BLaER1 treated with 17β-estradiol and CSF1 and Interleukin-3, amounts not matched to agents 10 nM and 100 nM (cell line): Measurements from ENCODE around the gene EFNA5.

Experiments used
- H3K27ac ChIP-seq, 11 experiments: shearing (Covaris generic); formaldehyde crosslinking; 2 replicates each; pipeline ENCODE4 v1.8.1; 2022
- H3K27me3 ChIP-seq, 11 experiments: shearing (Covaris generic); formaldehyde crosslinking; 2 replicates each; pipeline ENCODE4 v1.8.1; 2022
- H3K36me3 ChIP-seq, 11 experiments: shearing (Covaris generic); formaldehyde crosslinking; 2 replicates each; pipeline ENCODE4 v1.8.1; 2022
- H3K4me1 ChIP-seq, 10 experiments: shearing (Covaris generic); formaldehyde crosslinking; 2 replicates each; pipeline ENCODE4 v1.8.1; 2022
- H3K4me2 ChIP-seq, 11 experiments: shearing (Covaris generic); formaldehyde crosslinking; 2 replicates each; pipeline ENCODE4 v1.8.1; 2022
- H3K4me3 ChIP-seq, 10 experiments: shearing (Covaris generic); formaldehyde crosslinking; 2 replicates each; pipeline ENCODE4 v1.8.1; 2022
- H3K9ac ChIP-seq, 11 experiments: shearing (Covaris generic); formaldehyde crosslinking; 2 replicates each; pipeline ENCODE4 v1.8.1; 2022
- H3K9me3 ChIP-seq, 11 experiments: shearing (Covaris generic); formaldehyde crosslinking; replicated peaks in 1 of 11; 2 replicates each; pipeline ENCODE4 v1.8.1; 2022
- H4K20me1 ChIP-seq, 11 experiments: shearing (Covaris generic); formaldehyde crosslinking; 2 replicates each; pipeline ENCODE4 v1.8.1; 2022
- Cebpa-rat ChIP-seq, 11 experiments: shearing (Covaris generic); IDR thresholded peaks; 2 replicates each; pipeline ENCODE4 v1.8.1; 2022

EFNA5 gene

GRCh38 chr5:107592515-107592914 lies 78.2 kb downstream of the EFNA5 start:
- Histone ChIP-seq H3K9ac (no peak overlapping the region), H4K20me1 (no peaks in the 10 kb centered on the region), H3K4me3 (no peak overlapping the region), H3K4me1 (no peaks in the 10 kb centered on the region), H3K27me3 (no peaks in the 10 kb centered on the region), H3K27ac (no peak overlapping the region), H3K4me2 (no peak overlapping the region), H3K9me3 (no peaks in the 10 kb centered on the region), H3K36me3 (no peaks in the 10 kb centered on the region)
- no peak for TF ChIP-seq Cebpa-rat (IDR thresholded peaks at IDR 0.05)

- Histone ChIP-seq H3K36me3 (no peaks in the 10 kb centered on the region), H3K9ac (no peak overlapping the region), H3K4me1 (no peaks in the 10 kb centered on the region), H4K20me1 (no peaks in the 10 kb centered on the region), H3K4me2 (no peak overlapping the region), H3K4me3 (no peak overlapping the region), H3K9me3 (no peaks in the 10 kb centered on the region), H3K27me3 (no peaks in the 10 kb centered on the region), H3K27ac (no peak overlapping the region)
- no peak for TF ChIP-seq Cebpa-rat (IDR thresholded peaks at IDR 0.05)
These were observed 80.1 kb downstream of the EFNA5 start for GRCh38 chr5:107590686-107591085.

GRCh38 chr5:107589520-107590193 lies 81.1 kb downstream of the EFNA5 start:
- Histone ChIP-seq H4K20me1 (no peaks in the 10 kb centered on the region), H3K4me3 (no peak overlapping the region), H3K4me1 (no peaks in the 10 kb centered on the region), H3K27ac (no peak overlapping the region), H3K9ac (no peak overlapping the region), H3K27me3 (no peaks in the 10 kb centered on the region), H3K36me3 (no peaks in the 10 kb centered on the region), H3K9me3 (no peaks in the 10 kb centered on the region), H3K4me2 (no peak overlapping the region)
- no peak for TF ChIP-seq Cebpa-rat (IDR thresholded peaks at IDR 0.05)

GRCh38 chr5:107582625-107583024 lies 88.1 kb downstream of the EFNA5 start:
- Histone ChIP-seq H3K4me2 (no peak overlapping the region), H3K4me1 (no peaks in the 10 kb centered on the region), H4K20me1 (no peaks in the 10 kb centered on the region), H3K9me3 (no peaks in the 10 kb centered on the region), H3K27me3 (no peaks in the 10 kb centered on the region), H3K4me3 (no peak overlapping the region), H3K9ac (no peak overlapping the region), H3K27ac (no peak overlapping the region), H3K36me3 (no peaks in the 10 kb centered on the region)
- no peak for TF ChIP-seq Cebpa-rat (IDR thresholded peaks at IDR 0.05)

GRCh38 chr5:107580889-107581820 lies 89.6 kb downstream of the EFNA5 start:
- Histone ChIP-seq H3K36me3 (no peaks in the 10 kb centered on the region), H4K20me1 (no peaks in the 10 kb centered on the region), H3K4me3 (no peak overlapping the region), H3K27ac (no peak overlapping the region), H3K9ac (no peak overlapping the region), H3K27me3 (no peaks in the 10 kb centered on the region), H3K9me3 (no peaks in the 10 kb centered on the region), H3K4me2 (no peak overlapping the region), H3K4me1 (no peaks in the 10 kb centered on the region)
- TF ChIP-seq Cebpa-rat (IDR thresholded peaks at IDR 0.05), result no peak

- Histone ChIP-seq H3K9me3 (no peaks in the 10 kb centered on the region), H3K4me1 (no peaks in the 10 kb centered on the region), H3K36me3 (no peaks in the 10 kb centered on the region), H3K4me2 (no peak overlapping the region), H3K9ac (no peak overlapping the region), H3K27me3 (no peaks in the 10 kb centered on the region), H3K4me3 (no peak overlapping the region), H3K27ac (no peak overlapping the region), H4K20me1 (no peaks in the 10 kb centered on the region)
- no peak for TF ChIP-seq Cebpa-rat (IDR thresholded peaks at IDR 0.05)
These were observed 92.6 kb downstream of the EFNA5 start for GRCh38 chr5:107578051-107578635.

GRCh38 chr5:107577394-107577950 lies 93.3 kb downstream of the EFNA5 start:
- no peak for TF ChIP-seq Cebpa-rat (IDR thresholded peaks at IDR 0.05)
- Histone ChIP-seq H3K27me3 (no peaks in the 10 kb centered on the region), H3K27ac (no peak overlapping the region), H3K9me3 (no peaks in the 10 kb centered on the region), H3K4me3 (no peak overlapping the region), H3K4me1 (peaks cover 0 to 2% (median 0%) of the 10 kb centered on the region in 10 experiments; a peak in 3 of 20 replicates), H4K20me1 (no peaks in the 10 kb centered on the region), H3K36me3 (no peaks in the 10 kb centered on the region), H3K4me2 (no peak overlapping the region), H3K9ac (no peak overlapping the region)

- no peak overlapping the region for H3K4me2 ChIP-seq
- H3K9me3 ChIP-seq, result no peaks in the 10 kb centered on the region
- H3K4me1 ChIP-seq, result peaks cover 0 to 8% (median 1%) of the 10 kb centered on the region in 10 experiments; a peak in 16 of 20 replicates
- H3K27ac ChIP-seq, result no peak overlapping the region
- H4K20me1 ChIP-seq, result no peaks in the 10 kb centered on the region
- TF ChIP-seq Cebpa-rat (IDR thresholded peaks at IDR 0.05), result no peak
- H3K4me3 ChIP-seq, result no peak overlapping the region
- no peaks in the 10 kb centered on the region for H3K27me3 ChIP-seq
- H3K9ac ChIP-seq, result no peak overlapping the region
- H3K36me3 ChIP-seq, result no peaks in the 10 kb centered on the region
These were observed 93.9 kb downstream of the EFNA5 start for GRCh38 chr5:107576736-107577393.

- no peaks in the 10 kb centered on the region for H3K9me3 ChIP-seq
- no peak overlapping the region for H3K9ac ChIP-seq
- H3K4me2 ChIP-seq, result no peak overlapping the region
- no peak for TF ChIP-seq Cebpa-rat (IDR thresholded peaks at IDR 0.05)
- no peaks in the 10 kb centered on the region for H4K20me1 ChIP-seq
- H3K27me3 ChIP-seq, result no peaks in the 10 kb centered on the region; a peak in 1 of 22 replicates
- H3K27ac ChIP-seq, result no peak overlapping the region
- no peak overlapping the region for H3K4me3 ChIP-seq
- no peaks in the 10 kb centered on the region for H3K36me3 ChIP-seq
- H3K4me1 ChIP-seq, result peaks cover 7 to 15% (median 8%) of the 10 kb centered on the region in 10 experiments
These were observed 94.6 kb downstream of the EFNA5 start for GRCh38 chr5:107576155-107576554.
